HG02678 (cell line): ENCODE results near the gene SFT2D2.

Experiments
- ATAC-seq: cut with Tn5 transposase; IDR thresholded peaks from one replicate; pipeline ENCODE4 v1.9.1; 2021; ENCODE audit warnings: mild to moderate bottlenecking, moderate library complexity; ENCODE audit not compliant: unreplicated experiment

The SFT2D2 gene

DNA sequence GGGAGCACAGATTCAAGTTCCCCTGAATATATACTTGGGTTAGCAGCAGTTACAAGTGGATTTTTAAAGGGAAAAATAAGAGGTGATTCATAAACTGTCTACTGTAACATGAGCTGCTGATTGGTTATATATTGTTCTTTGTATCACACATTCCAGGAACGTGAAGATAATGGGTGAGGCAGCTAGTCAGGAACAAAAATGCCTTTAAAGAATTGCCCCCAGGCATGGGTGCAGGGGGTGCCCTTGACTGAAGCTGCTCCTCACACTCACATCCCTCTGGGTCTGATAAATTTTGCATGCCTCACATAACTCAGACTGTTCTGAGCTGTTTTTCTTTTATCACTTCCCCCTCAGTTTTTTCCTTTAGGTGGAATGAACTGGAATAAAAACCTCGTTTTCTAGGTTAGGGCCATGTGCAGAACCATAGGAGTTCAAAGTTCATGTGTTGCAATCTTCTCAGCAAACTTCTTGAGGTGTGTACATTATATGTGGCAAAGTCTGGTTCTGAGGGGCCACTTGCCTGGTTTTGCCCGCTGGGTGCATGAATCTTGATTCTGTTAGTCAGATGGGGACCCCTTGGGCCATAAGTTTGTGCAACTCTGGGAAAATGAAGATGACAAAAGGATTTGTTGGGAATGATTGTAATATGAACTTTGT lies 76.0 kb downstream of the SFT2D2 start:
- no peak for ATAC-seq
